ENCODE data around the gene SPATA18. TPM values are rescaled to one million over a fixed set of nuclear protein-coding genes. Genes with fewer than 3 reads are reported as not detected.

Gene SPATA18
- total and polyA plus RNA-seq, 11 donors: 0.23 to 5.7 (median 1.7) TPM

- peaks cover 0 to 25% (median 14%) of the 10 kb centered on the region in 12 donors for H3K4me1 ChIP-seq
- intact Hi-C loops (cut with DNase I): loop anchor here in 1 of 10 donors (10.0 kb wide), 1 partner anchor 1343 kb away; the partner anchor contains the start of gene FIP1L1
- no peaks in the 10 kb centered on the region for H3K9me3 ChIP-seq
- peaks cover 0 to 63% (median 38%) of the 10 kb centered on the region in 9 donors for H3K36me3 ChIP-seq
- H3K27me3 ChIP-seq: no peaks in the 10 kb centered on the region
- no peak overlapping the region for H3K4me3 ChIP-seq
- ATAC-seq (no peak), DNase-seq (no peak)
- 85 to 94% (median 88%) methylated on average over 1 of the region's 1 CpG for WGBS, 4 donors
- H3K27ac ChIP-seq: no peak overlapping the region
- TF ChIP-seq POLR2A (IDR thresholded peaks at IDR 0.05) (no peak), CTCF (IDR thresholded peaks at IDR 0.05) (no peak)
Measured at GRCh38 chr4:52032005-52032404, 19.1 kb upstream of the SPATA18 start.

GRCh38 chr4:52035190-52035589 lies 15.9 kb upstream of the SPATA18 start:
- no peak overlapping the region for H3K27ac ChIP-seq
- intact Hi-C loops (cut with DNase I): loop anchor here in 4 of 10 donors (5.0 to 10.0 kb wide), 2 partner anchors 193 to 1340 kb away; partner anchors contain the start of genes DCUN1D4 (in 4 of the 4) and FIP1L1 (in 1 of the 4)

DNA sequence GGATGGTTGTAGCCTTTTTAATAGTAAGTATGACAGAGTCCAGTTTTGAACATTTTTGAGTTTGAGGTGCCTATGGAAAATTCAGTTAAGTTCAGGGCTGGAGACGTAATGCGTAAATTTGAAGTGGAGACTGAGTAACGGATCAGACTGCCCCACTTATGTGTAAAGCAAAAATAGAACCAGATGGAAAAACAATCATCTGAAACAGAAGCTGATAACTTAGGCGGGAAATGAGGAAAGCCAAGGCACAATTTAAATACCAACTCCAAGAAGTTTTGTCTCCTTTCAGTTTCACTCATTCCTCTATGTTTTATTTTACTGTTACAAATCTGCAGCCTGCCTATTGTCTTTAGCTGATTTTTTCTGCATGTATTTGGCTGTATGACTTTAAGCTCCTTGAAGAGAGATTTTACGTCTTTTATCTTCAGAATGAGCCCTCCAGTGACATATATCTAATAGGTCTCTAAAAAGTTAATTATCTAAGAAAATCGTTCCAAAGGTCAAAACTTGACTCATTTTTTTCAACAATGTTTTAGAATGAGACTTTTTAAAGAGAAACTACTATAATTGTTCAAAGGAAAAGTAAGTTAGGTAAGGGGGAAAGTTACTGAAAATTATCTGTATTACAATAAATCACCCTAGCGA lies 14.1 kb upstream of the SPATA18 start:
- Histone ChIP-seq H3K9me3 (no peaks in the 10 kb centered on the region), H3K36me3 (peaks cover 0 to 14% (median 2%) of the 10 kb centered on the region in 9 donors), H3K4me1 (peaks cover 3 to 31% (median 20%) of the 10 kb centered on the region in 12 donors), H3K4me3 (peak overlapping the region; percentile 60 to 94 (median 78)), H3K27me3 (peaks cover 0 to 20% (median 0%) of the 10 kb centered on the region in 9 donors), H3K27ac (peak overlapping the region in 11 of 12 donors; percentile 78 to 92 (median 85))
- no peak for TF ChIP-seq CTCF (IDR thresholded peaks at IDR 0.05)
- no peak for TF ChIP-seq POLR2A (IDR thresholded peaks at IDR 0.05)
- no peak for DNase-seq
- 7 to 16% (median 9%) methylated on average over 7 of the region's 7 CpGs for WGBS, 4 donors
- ATAC-seq: peak; percentile 7 to 62 (median 46)
- intact Hi-C loops (cut with DNase I): loop anchor here in 4 of 10 donors (5.0 to 10.0 kb wide), 2 partner anchors 195 to 1338 kb away; partner anchors contain the start of genes DCUN1D4 (in 4 of the 4) and FIP1L1 (in 1 of the 4)

More at GRCh38 chr4:52035190-52035589, 15.9 kb upstream of the SPATA18 start:
- ATAC-seq: no peak
- Histone ChIP-seq H3K27me3 (peaks cover 0 to 20% (median 0%) of the 10 kb centered on the region in 9 donors), H3K9me3 (no peaks in the 10 kb centered on the region), H3K36me3 (peaks cover 0 to 31% (median 12%) of the 10 kb centered on the region in 9 donors), H3K4me3 (no peak overlapping the region), H3K4me1 (peaks cover 3 to 31% (median 20%) of the 10 kb centered on the region in 12 donors)
- DNase-seq: no peak
- no peak for TF ChIP-seq CTCF (IDR thresholded peaks at IDR 0.05)
- no peak for TF ChIP-seq POLR2A (IDR thresholded peaks at IDR 0.05)
- 96 to 98% (median 97%) methylated on average over 2 of the region's 2 CpGs for WGBS, 4 donors

- no peak for TF ChIP-seq POLR2A (IDR thresholded peaks at IDR 0.05)
- no peak for TF ChIP-seq CTCF (IDR thresholded peaks at IDR 0.05)
- WGBS, 4 donors: 0 to 1% (median 0%) methylated on average over 16 to 25 of the region's 25 CpGs
- intact Hi-C loops (cut with DNase I): loop anchor here in 4 of 10 donors (2.0 to 10.0 kb wide), 3 partner anchors 17 to 1337 kb away; partner anchors contain the start of genes DCUN1D4 (in 4 of the 4) and FIP1L1 (in 1 of the 4)
Measured at GRCh38 chr4:52037689-52038102, 13.4 kb upstream of the SPATA18 start.

More at GRCh38 chr4:52037689-52038102, 13.4 kb upstream of the SPATA18 start:
- DNase-seq (peak; percentile 31 to 75 (median 51)), ATAC-seq (peak; percentile 62 to 75 (median 68))
- Histone ChIP-seq H3K27me3 (peaks cover 0 to 21% (median 0%) of the 10 kb centered on the region in 9 donors), H3K9me3 (no peaks in the 10 kb centered on the region), H3K36me3 (peaks cover 0 to 7% (median 0%) of the 10 kb centered on the region in 9 donors), H3K27ac (peak overlapping the region; percentile 62 to 92 (median 85)), H3K4me3 (peak overlapping the region; percentile 60 to 94 (median 78)), H3K4me1 (peaks cover 3 to 31% (median 20%) of the 10 kb centered on the region in 12 donors)
